ENCODE data around the gene GOLGA2.
"Not testable (repeated sequence)": the region's sequence is repeated elsewhere in the genome, so short reads cannot be mapped to it uniquely, and the experiment has no call there.

GOLGA2 gene

GRCh38 chr9:128233817-128234406, 41.9 kb downstream of the GOLGA2 start:
- no peak for DNase-seq

GRCh38 chr9:128232528-128233428, 43.0 kb downstream of the GOLGA2 start:
- DNase-seq = no peak

- no peak for DNase-seq
These were observed 43.9 kb downstream of the GOLGA2 start for GRCh38 chr9:128231638-128232527.

- DNase-seq = not testable (repeated sequence)
These were observed 44.9 kb downstream of the GOLGA2 start for GRCh38 chr9:128230897-128231296.

- no peak for DNase-seq
These were observed 49.4 kb downstream of the GOLGA2 start for GRCh38 chr9:128226412-128226801.

GRCh38 chr9:128225770-128226411, 49.9 kb downstream of the GOLGA2 start:
- DNase-seq = no peak

- no peak for DNase-seq
These were observed 50.9 kb downstream of the GOLGA2 start for GRCh38 chr9:128224877-128225276.

- DNase-seq = no peak
These were observed 52.7 kb downstream of the GOLGA2 start for GRCh38 chr9:128222880-128223670.

GRCh38 chr9:128222026-128222425, 53.8 kb downstream of the GOLGA2 start:
- DNase-seq = no peak

- DNase-seq = no peak
These were observed 56.0 kb downstream of the GOLGA2 start for GRCh38 chr9:128219831-128220230.

- peak; percentile 59 for DNase-seq
These were observed 57.1 kb downstream of the GOLGA2 start for GRCh38 chr9:128218518-128219389.

- DNase-seq = no peak
These were observed 57.7 kb downstream of the GOLGA2 start for GRCh38 chr9:128218172-128218517.

- no peak for DNase-seq
These were observed 58.8 kb downstream of the GOLGA2 start for GRCh38 chr9:128216781-128217553.

- peak; percentile 90 for DNase-seq
These were observed 60.1 kb downstream of the GOLGA2 start for GRCh38 chr9:128215491-128216409.

- DNase-seq = no peak
These were observed 61.0 kb downstream of the GOLGA2 start for GRCh38 chr9:128214571-128215490.

- no peak for DNase-seq
These were observed 61.9 kb downstream of the GOLGA2 start for GRCh38 chr9:128213746-128214497.

- no peak for DNase-seq
These were observed 63.9 kb downstream of the GOLGA2 start for GRCh38 chr9:128211981-128212281.
